Measurements from ENCODE around the gene SLC6A13. TPM values are rescaled to one million over a fixed set of nuclear protein-coding genes. Genes with fewer than 3 reads are reported as not detected.
"Not testable (repeated sequence)": the region's sequence is repeated elsewhere in the genome, so short reads cannot be mapped to it uniquely, and the experiment has no call there.

The SLC6A13 gene
- total RNA-seq = not detected

GRCh38 chr12:262817-263216 is at the start of gene SLC6A13:
Gene SLC6A13, minus strand, starts transcription at chr12:262836. Its CDS starts 2,784 bp downstream, at chr12:260052.
- no peaks in the 10 kb centered on the region for H3K27me3 ChIP-seq
- no peak within 1 kb of the TSS for H3K27ac ChIP-seq
- no peak within 1 kb of the TSS for H3K4me3 ChIP-seq
- H3K9me3 ChIP-seq = no peaks in the 10 kb centered on the region
- H3K36me3 ChIP-seq = no peaks in the 10 kb centered on the region
- intact Hi-C loops (cut with DNase I) = no loop called here
- H3K4me1 ChIP-seq = no peaks in the 10 kb centered on the region
- TF ChIP-seq CTCF (IDR thresholded peaks at IDR 0.05) = no peak
- no peak for DNase-seq (ENCODE audit: low spot score in 2 of 2)

GRCh38 chr12:308511-308910 is 45.9 kb upstream of the SLC6A13 start:
- intact Hi-C loops (cut with DNase I) = no loop called here

GRCh38 chr12:307406-307805 is 44.8 kb upstream of the SLC6A13 start:
- H3K4me1 ChIP-seq = no peaks in the 10 kb centered on the region
- H3K4me3 ChIP-seq = no peak overlapping the region
- intact Hi-C loops (cut with DNase I) = no loop called here
- no peak overlapping the region for H3K27ac ChIP-seq
- TF ChIP-seq CTCF (IDR thresholded peaks at IDR 0.05) = no peak
- peaks cover 0 to 3% of the 10 kb centered on the region in 2 donors for H3K9me3 ChIP-seq
- DNase-seq (ENCODE audit: low spot score in 2 of 2) = no peak
- peaks cover 77 to 90% of the 10 kb centered on the region in 2 donors for H3K36me3 ChIP-seq
- H3K27me3 ChIP-seq = no peaks in the 10 kb centered on the region

More at GRCh38 chr12:308511-308910, 45.9 kb upstream of the SLC6A13 start:
- Histone ChIP-seq H3K4me3 (no peak overlapping the region), H3K27ac (no peak overlapping the region), H3K36me3 (peaks cover 79 to 90% of the 10 kb centered on the region in 2 donors), H3K27me3 (no peaks in the 10 kb centered on the region), H3K4me1 (no peaks in the 10 kb centered on the region), H3K9me3 (no peaks in the 10 kb centered on the region)
- no peak for DNase-seq (ENCODE audit: low spot score in 2 of 2)
- no peak for TF ChIP-seq CTCF (IDR thresholded peaks at IDR 0.05)

DNA sequence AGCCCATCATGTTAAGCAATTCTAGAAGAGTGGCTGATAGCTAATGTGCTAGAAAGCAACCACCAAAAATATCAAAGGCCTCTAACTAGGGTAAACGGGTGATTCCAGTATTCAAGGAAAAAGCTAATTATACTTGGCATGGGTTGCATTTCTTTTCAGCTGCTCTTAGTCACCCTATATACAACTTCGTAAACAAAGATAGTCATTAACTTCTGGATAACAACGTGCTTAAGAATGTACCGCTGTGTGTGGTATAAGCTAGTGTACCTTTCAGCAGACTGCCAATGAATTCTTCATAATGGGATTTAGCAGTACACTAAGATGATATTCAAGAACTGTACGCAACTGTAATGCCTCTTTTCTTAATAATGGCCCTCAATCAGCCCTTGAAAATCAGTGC is 42.2 kb upstream of the SLC6A13 start:
- no peak for TF ChIP-seq CTCF (IDR thresholded peaks at IDR 0.05)
- H3K27me3 ChIP-seq = no peaks in the 10 kb centered on the region
- no peak overlapping the region for H3K27ac ChIP-seq
- intact Hi-C loops (cut with DNase I) = no loop called here
- DNase-seq (ENCODE audit: low spot score in 2 of 2) = no peak
- H3K9me3 ChIP-seq = peaks cover 0 to 7% of the 10 kb centered on the region in 2 donors
- H3K4me3 ChIP-seq = no peak overlapping the region
- H3K4me1 ChIP-seq = no peaks in the 10 kb centered on the region
- peaks cover 53 to 81% of the 10 kb centered on the region in 2 donors for H3K36me3 ChIP-seq

DNA sequence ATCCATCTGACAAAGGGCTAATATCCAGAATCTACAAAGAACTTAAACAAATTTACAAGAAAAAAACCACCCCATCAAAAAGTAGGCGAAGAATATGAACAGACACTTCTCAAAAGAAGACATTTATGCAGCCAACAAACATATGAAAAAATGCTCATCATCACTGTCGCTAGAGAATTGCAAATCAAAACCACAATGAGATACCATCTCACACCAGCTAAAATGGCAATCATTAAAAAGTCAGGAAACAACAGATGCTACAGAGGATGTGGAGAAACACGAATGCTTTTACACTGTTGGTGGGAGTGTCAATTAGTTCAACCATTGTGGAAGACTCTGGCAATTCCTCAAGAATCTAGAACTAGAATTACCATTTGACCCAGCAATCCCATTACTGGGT is 40.1 kb upstream of the SLC6A13 start:
- peaks cover 49 to 75% of the 10 kb centered on the region in 2 donors for H3K36me3 ChIP-seq
- DNase-seq (ENCODE audit: low spot score in 2 of 2); H3K9me3 ChIP-seq; intact Hi-C loops (cut with DNase I); H3K27ac ChIP-seq; H3K4me1 ChIP-seq; H3K27me3 ChIP-seq; H3K4me3 ChIP-seq: not testable (repeated sequence)

DNA sequence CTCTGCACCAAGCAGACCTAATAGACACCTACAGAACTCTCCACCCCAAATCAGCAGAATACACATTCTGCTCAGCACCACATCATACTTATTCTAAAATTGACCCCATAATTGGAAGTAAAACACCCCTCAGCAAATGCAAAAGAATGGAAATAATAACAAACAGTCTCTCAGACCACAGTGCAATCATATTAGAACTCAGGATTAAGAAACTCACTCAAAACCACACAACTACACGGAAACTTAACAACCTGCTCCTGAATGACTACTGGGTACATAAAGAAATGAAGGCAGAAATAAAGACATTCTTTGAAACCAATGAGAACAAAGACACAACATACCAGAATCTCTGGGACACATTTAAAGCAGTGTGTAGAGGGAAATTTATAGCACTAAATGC is 37.5 kb upstream of the SLC6A13 start:
- H3K27ac ChIP-seq; DNase-seq (ENCODE audit: low spot score in 2 of 2); intact Hi-C loops (cut with DNase I); H3K4me1 ChIP-seq; H3K9me3 ChIP-seq; H3K4me3 ChIP-seq; H3K27me3 ChIP-seq: not testable (repeated sequence)
- H3K36me3 ChIP-seq = peaks cover 45 to 74% of the 10 kb centered on the region in 2 donors

DNA sequence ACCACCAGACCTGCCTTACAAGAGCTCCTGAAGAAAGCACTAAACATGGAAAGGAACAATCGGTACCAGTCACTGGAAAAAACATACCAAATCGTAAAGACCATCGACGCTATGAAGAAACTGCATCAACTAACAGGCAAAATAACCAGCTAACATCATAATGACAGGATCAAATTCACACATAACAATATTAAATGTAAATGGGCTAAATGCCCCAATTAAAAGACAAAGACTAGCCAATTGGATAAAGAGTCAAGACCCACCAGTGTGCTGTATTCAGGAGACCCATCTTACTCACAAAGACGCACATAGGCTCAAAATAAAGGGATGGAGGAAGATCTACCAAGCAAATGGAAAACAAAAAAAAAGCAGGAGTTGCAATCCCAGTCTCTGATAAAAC is 36.9 kb upstream of the SLC6A13 start:
- H3K4me1 ChIP-seq; H3K9me3 ChIP-seq; H3K27ac ChIP-seq; DNase-seq (ENCODE audit: low spot score in 2 of 2); intact Hi-C loops (cut with DNase I); H3K4me3 ChIP-seq; H3K27me3 ChIP-seq: not testable (repeated sequence)
- peaks cover 47 to 79% of the 10 kb centered on the region in 2 donors for H3K36me3 ChIP-seq

GRCh38 chr12:298059-298458 is 35.4 kb upstream of the SLC6A13 start:
- H3K27ac ChIP-seq; DNase-seq (ENCODE audit: low spot score in 2 of 2); H3K9me3 ChIP-seq; H3K4me3 ChIP-seq; H3K4me1 ChIP-seq; intact Hi-C loops (cut with DNase I); H3K27me3 ChIP-seq: not testable (repeated sequence)
- H3K36me3 ChIP-seq = peaks cover 48 to 76% of the 10 kb centered on the region in 2 donors
